WTC11 (cell line): ENCODE data around the gene RACGAP1. TPM values are rescaled to one million over a fixed set of nuclear protein-coding genes. Genes with fewer than 3 reads are reported as not detected.

Experiments used
- ATAC-seq: fragments of 200-7000 bp; cut with Tn5 transposase; 2 replicates; pipeline ENCODE4 v1.10.0; 2021; ENCODE audit warnings: mild to moderate bottlenecking, moderate library complexity
- CTCF ChIA-PET: fragments of 300-600 bp; sonication (Branson Sonifier 250); formaldehyde crosslinking; loops from one replicate; lab custom pipeline; 2021; ENCODE audit warnings: antibody characterized with exemption; lab: Charles Lee
- POLR2A ChIA-PET: fragments of 350-600 bp; sonication (Branson Sonifier 250); formaldehyde crosslinking; loops from one replicate; lab custom pipeline; 2021; ENCODE audit warnings: antibody characterized with exemption; lab: Charles Lee
- DNase-seq: peaks from one replicate; pipeline ENCODE4 v3.0.0; 2021; ENCODE audit warnings: low spot score
- H3K27ac Mint-ChIP-seq: 2 replicates; pipeline ENCODE4 v1.8.0; 2021; ENCODE audit warnings: mixed read lengths
- H3K27me3 Mint-ChIP-seq: 2 replicates; pipeline ENCODE4 v1.8.0; 2021; ENCODE audit warnings: low read depth, mild to moderate bottlenecking, moderate library complexity, mixed read lengths
- H3K36me3 Mint-ChIP-seq: 2 replicates; pipeline ENCODE4 v1.8.0; 2021; ENCODE audit warnings: mixed read lengths
- H3K4me1 Mint-ChIP-seq: 2 replicates; pipeline ENCODE4 v1.8.0; 2022; ENCODE audit warnings: mixed read lengths
- H3K4me3 Mint-ChIP-seq: 2 replicates; pipeline ENCODE4 v1.8.0; 2021; ENCODE audit warnings: mild to moderate bottlenecking, moderate library complexity, mixed read lengths
- H3K9me3 Mint-ChIP-seq: 2 replicates; pipeline ENCODE4 v1.8.0; 2021; ENCODE audit warnings: mixed read lengths
- EMX1 ChIP-seq: fragments of 250-450 bp; sonication (Bioruptor Pico); IDR thresholded peaks from 2 replicates; pipeline ENCODE4 v1.8.0; 2021; ENCODE audit warnings: mild to moderate bottlenecking
- ESRRA ChIP-seq: sonication (generic); formaldehyde crosslinking; IDR thresholded peaks from 2 replicates; pipeline ENCODE4 v1.8.1; 2022; ENCODE audit warnings: mild to moderate bottlenecking, missing genetic modification reagents, borderline replicate concordance
- FOXK1 ChIP-seq: sonication (generic); formaldehyde crosslinking; IDR thresholded peaks from 2 replicates; pipeline ENCODE4 v1.8.0; 2022; ENCODE audit warnings: mild to moderate bottlenecking, moderate library complexity, missing genetic modification reagents
- KAT7 ChIP-seq: sonication (generic); formaldehyde crosslinking; IDR thresholded peaks from 2 replicates; pipeline ENCODE4 v1.8.1; 2023; ENCODE audit warnings: missing genetic modification reagents, mild to moderate bottlenecking, borderline replicate concordance
- MXD4 ChIP-seq: fragments of 250-450 bp; sonication (Bioruptor Pico); IDR thresholded peaks from 2 replicates; pipeline ENCODE4 v1.8.0; 2021; ENCODE audit warnings: mild to moderate bottlenecking, moderate library complexity, borderline replicate concordance
- NFE2L1 ChIP-seq: sonication (generic); formaldehyde crosslinking; IDR thresholded peaks from 2 replicates; pipeline ENCODE4 v1.8.1; 2023; ENCODE audit warnings: missing genetic modification reagents
- NR3C1 ChIP-seq: sonication (generic); formaldehyde crosslinking; conservative IDR thresholded peaks from 2 replicates; pipeline ENCODE4 v1.8.1; 2023; ENCODE audit warnings: low read depth, mild to moderate bottlenecking, missing genetic modification reagents
- TCF7 ChIP-seq: sonication (generic); formaldehyde crosslinking; IDR thresholded peaks from 2 replicates; pipeline ENCODE4 v1.8.0; 2022; ENCODE audit warnings: mild to moderate bottlenecking, low read depth, missing genetic modification reagents, moderate library complexity
- ZNF219 ChIP-seq: sonication (generic); formaldehyde crosslinking; IDR thresholded peaks from 2 replicates; pipeline ENCODE4 v1.8.0; 2023; ENCODE audit warnings: missing genetic modification reagents, mild to moderate bottlenecking, borderline replicate concordance
- ZNF416 ChIP-seq: fragments of 250-450 bp; sonication (Bioruptor Pico); IDR thresholded peaks from 2 replicates; pipeline ENCODE4 v1.9.0; 2021; ENCODE audit warnings: mild to moderate bottlenecking, inconsistent platforms
- total RNA-seq: library from RNA; stranded (reverse); gene quantifications from 3 replicates; pipeline ENCODE4 v1.2.3, GENCODE V29; 2021
- TF ChIP-seq, protein P1 (sequence below): sonication (generic); formaldehyde crosslinking; IDR thresholded peaks from 2 replicates; pipeline ENCODE4 v1.8.0; 2023; ENCODE audit warnings: mild to moderate bottlenecking, missing genetic modification reagents
- TF ChIP-seq, protein P2 (sequence below): sonication (generic); formaldehyde crosslinking; IDR thresholded peaks from 2 replicates; pipeline ENCODE4 v1.8.0; 2023; ENCODE audit warnings: missing genetic modification reagents
- TF ChIP-seq, protein P3 (sequence below): sonication (generic); formaldehyde crosslinking; conservative IDR thresholded peaks from 2 replicates; pipeline ENCODE4 v1.8.1; 2023; ENCODE audit warnings: mild to moderate bottlenecking, low read depth, missing genetic modification reagents, moderate library complexity
- TF ChIP-seq, protein P4 (sequence below): sonication (generic); formaldehyde crosslinking; conservative IDR thresholded peaks from 2 replicates; pipeline ENCODE4 v1.8.1; 2022; ENCODE audit warnings: mild to moderate bottlenecking, missing genetic modification reagents
- TF ChIP-seq, protein P5 (sequence below): fragments of 250-450 bp; sonication (Bioruptor Pico); IDR thresholded peaks from 2 replicates; pipeline ENCODE4 v1.9.0; 2021; ENCODE audit warnings: mild to moderate bottlenecking
- TF ChIP-seq, protein P6 (sequence below): sonication (generic); formaldehyde crosslinking; IDR thresholded peaks from 2 replicates; pipeline ENCODE4 v1.8.1; 2022; ENCODE audit warnings: missing genetic modification reagents, borderline replicate concordance

RACGAP1 gene
- total RNA-seq, 1 experiment from 2014 or later, result 87.7 TPM

DNA sequence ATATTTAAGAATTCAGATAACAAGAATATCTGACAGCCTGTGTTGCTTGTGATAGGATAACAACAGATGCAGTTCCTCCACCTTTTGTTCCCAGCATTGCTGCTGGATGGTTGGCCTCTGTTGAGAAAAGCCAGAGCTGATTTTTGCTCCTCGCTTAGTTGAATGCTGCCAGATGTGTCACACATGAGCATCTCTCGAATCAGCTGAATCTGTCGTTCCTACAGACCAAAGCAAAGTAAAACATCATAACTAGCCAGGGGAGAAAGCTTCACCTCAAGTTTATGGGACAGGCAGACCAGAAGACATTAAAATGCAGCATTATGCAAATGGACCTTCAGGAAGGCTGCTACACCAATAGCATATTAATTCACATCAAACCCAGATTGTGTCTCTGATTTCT lies 20.1 kb downstream of the RACGAP1 start (continued):
- TF ChIP-seq TCF7 (CRISPR knock-in tag) (no peak), ZNF416 (no peak)
- TF ChIP-seq, protein P1, sequence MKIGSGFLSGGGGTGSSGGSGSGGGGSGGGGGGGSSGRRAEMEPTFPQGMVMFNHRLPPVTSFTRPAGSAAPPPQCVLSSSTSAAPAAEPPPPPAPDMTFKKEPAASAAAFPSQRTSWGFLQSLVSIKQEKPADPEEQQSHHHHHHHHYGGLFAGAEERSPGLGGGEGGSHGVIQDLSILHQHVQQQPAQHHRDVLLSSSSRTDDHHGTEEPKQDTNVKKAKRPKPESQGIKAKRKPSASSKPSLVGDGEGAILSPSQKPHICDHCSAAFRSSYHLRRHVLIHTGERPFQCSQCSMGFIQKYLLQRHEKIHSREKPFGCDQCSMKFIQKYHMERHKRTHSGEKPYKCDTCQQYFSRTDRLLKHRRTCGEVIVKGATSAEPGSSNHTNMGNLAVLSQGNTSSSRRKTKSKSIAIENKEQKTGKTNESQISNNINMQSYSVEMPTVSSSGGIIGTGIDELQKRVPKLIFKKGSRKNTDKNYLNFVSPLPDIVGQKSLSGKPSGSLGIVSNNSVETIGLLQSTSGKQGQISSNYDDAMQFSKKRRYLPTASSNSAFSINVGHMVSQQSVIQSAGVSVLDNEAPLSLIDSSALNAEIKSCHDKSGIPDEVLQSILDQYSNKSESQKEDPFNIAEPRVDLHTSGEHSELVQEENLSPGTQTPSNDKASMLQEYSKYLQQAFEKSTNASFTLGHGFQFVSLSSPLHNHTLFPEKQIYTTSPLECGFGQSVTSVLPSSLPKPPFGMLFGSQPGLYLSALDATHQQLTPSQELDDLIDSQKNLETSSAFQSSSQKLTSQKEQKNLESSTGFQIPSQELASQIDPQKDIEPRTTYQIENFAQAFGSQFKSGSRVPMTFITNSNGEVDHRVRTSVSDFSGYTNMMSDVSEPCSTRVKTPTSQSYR (CRISPR knock-in tag), result no peak

DNA sequence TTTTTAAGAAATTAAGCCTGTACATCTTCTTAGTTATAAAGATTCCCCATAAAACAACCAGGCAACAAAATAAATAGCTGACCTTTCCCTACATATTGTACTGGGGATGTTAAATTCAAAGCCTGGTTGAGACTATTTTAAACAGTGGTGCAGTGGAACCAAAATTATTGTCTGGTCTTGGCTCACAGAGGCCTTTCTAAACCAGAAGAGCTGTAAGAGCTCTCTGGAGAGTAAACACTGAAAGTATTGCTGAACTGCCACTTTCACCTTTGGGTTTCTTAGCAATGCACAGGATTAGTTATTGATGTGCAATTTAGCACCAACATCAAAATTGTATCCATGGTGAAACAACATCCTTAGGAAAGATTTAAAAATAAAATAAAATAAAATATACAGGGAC lies 20.6 kb downstream of the RACGAP1 start:
- ChIA-PET CTCF (interaction anchor here (0.7 to 1.8 kb wide), 2 partner anchors 37 to 51 kb away, joined by 3 to 6 read pairs; no protein-coding TSS in a partner anchor), POLR2A (no interaction called here)
- DNase-seq, result no peak
- TF ChIP-seq NR3C1 (CRISPR knock-in tag) (no peak), FOXK1 (CRISPR knock-in tag) (no peak), MXD4 (CRISPR knock-in tag) (no peak), EMX1 (CRISPR knock-in tag) (no peak)
- TF ChIP-seq, protein P2, sequence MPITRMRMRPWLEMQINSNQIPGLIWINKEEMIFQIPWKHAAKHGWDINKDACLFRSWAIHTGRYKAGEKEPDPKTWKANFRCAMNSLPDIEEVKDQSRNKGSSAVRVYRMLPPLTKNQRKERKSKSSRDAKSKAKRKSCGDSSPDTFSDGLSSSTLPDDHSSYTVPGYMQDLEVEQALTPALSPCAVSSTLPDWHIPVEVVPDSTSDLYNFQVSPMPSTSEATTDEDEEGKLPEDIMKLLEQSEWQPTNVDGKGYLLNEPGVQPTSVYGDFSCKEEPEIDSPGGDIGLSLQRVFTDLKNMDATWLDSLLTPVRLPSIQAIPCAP (CRISPR knock-in tag), result no peak
- Mint-ChIP-seq H3K4me1 (no peaks in the 10 kb centered on the region), H3K9me3 (no peaks in the 10 kb centered on the region), H3K36me3 (peaks cover 60% of the 10 kb centered on the region), H3K27me3 (no peaks in the 10 kb centered on the region), H3K4me3 (no peak overlapping the region), H3K27ac (no peak overlapping the region)
- no peak for ATAC-seq

DNA sequence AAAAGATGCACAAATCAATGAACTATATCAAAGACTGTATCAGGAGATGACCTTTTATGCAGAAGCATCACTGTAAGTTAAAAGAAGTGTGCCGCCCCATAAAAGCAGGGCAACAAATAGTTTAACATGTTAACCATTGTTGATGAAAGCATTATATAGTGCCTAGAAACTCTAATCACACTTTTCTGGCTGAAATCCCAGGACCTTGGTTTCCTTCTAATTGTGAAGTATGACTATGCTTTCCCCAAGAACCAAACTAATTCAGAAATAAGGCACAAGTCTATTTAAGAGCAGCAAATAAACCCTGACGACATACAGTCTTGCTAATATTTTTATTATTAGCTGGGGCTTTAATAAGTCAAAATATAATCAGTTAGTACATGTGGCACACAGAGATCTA lies 21.7 kb downstream of the RACGAP1 start:
- Mint-ChIP-seq H3K9me3 (no peaks in the 10 kb centered on the region), H3K36me3 (peaks cover 67% of the 10 kb centered on the region)
- POLR2A ChIA-PET, result no interaction called here
- no peak for TF ChIP-seq NFE2L1 (CRISPR knock-in tag)
- TF ChIP-seq, protein P3, sequence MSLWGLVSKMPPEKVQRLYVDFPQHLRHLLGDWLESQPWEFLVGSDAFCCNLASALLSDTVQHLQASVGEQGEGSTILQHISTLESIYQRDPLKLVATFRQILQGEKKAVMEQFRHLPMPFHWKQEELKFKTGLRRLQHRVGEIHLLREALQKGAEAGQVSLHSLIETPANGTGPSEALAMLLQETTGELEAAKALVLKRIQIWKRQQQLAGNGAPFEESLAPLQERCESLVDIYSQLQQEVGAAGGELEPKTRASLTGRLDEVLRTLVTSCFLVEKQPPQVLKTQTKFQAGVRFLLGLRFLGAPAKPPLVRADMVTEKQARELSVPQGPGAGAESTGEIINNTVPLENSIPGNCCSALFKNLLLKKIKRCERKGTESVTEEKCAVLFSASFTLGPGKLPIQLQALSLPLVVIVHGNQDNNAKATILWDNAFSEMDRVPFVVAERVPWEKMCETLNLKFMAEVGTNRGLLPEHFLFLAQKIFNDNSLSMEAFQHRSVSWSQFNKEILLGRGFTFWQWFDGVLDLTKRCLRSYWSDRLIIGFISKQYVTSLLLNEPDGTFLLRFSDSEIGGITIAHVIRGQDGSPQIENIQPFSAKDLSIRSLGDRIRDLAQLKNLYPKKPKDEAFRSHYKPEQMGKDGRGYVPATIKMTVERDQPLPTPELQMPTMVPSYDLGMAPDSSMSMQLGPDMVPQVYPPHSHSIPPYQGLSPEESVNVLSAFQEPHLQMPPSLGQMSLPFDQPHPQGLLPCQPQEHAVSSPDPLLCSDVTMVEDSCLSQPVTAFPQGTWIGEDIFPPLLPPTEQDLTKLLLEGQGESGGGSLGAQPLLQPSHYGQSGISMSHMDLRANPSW (CRISPR knock-in tag), result no peak
- TF ChIP-seq, protein P4, sequence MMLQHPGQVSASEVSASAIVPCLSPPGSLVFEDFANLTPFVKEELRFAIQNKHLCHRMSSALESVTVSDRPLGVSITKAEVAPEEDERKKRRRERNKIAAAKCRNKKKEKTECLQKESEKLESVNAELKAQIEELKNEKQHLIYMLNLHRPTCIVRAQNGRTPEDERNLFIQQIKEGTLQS (CRISPR knock-in tag), result no peak
- no peak for TF ChIP-seq KAT7 (CRISPR knock-in tag)
- TF ChIP-seq, protein P5, sequence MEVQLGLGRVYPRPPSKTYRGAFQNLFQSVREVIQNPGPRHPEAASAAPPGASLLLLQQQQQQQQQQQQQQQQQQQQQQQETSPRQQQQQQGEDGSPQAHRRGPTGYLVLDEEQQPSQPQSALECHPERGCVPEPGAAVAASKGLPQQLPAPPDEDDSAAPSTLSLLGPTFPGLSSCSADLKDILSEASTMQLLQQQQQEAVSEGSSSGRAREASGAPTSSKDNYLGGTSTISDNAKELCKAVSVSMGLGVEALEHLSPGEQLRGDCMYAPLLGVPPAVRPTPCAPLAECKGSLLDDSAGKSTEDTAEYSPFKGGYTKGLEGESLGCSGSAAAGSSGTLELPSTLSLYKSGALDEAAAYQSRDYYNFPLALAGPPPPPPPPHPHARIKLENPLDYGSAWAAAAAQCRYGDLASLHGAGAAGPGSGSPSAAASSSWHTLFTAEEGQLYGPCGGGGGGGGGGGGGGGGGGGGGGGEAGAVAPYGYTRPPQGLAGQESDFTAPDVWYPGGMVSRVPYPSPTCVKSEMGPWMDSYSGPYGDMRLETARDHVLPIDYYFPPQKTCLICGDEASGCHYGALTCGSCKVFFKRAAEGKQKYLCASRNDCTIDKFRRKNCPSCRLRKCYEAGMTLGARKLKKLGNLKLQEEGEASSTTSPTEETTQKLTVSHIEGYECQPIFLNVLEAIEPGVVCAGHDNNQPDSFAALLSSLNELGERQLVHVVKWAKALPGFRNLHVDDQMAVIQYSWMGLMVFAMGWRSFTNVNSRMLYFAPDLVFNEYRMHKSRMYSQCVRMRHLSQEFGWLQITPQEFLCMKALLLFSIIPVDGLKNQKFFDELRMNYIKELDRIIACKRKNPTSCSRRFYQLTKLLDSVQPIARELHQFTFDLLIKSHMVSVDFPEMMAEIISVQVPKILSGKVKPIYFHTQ (CRISPR knock-in tag), result no peak
- no peak for TF ChIP-seq ESRRA (CRISPR knock-in tag)
- TF ChIP-seq, protein P6, sequence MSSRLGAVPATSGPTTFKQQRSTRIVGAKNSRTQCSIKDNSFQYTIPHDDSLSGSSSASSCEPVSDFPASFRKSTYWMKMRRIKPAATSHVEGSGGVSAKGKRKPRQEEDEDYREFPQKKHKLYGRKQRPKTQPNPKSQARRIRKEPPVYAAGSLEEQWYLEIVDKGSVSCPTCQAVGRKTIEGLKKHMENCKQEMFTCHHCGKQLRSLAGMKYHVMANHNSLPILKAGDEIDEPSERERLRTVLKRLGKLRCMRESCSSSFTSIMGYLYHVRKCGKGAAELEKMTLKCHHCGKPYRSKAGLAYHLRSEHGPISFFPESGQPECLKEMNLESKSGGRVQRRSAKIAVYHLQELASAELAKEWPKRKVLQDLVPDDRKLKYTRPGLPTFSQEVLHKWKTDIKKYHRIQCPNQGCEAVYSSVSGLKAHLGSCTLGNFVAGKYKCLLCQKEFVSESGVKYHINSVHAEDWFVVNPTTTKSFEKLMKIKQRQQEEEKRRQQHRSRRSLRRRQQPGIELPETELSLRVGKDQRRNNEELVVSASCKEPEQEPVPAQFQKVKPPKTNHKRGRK (CRISPR knock-in tag), result no peak
- TF ChIP-seq ZNF219 (CRISPR knock-in tag), result no peak
- TF ChIP-seq, all 79 proteins: peak for 0
- CTCF ChIA-PET, result interaction anchor here (0.8 to 1.8 kb wide), 3 partner anchors 15 to 53 kb away, joined by 4 to 6 read pairs (median 4); no protein-coding TSS in a partner anchor
- H3K27ac Mint-ChIP-seq, result no peak overlapping the region
- no peaks in the 10 kb centered on the region for H3K27me3 Mint-ChIP-seq
- no peak overlapping the region for H3K4me3 Mint-ChIP-seq
- no peak for ATAC-seq
- H3K4me1 Mint-ChIP-seq, result no peaks in the 10 kb centered on the region
- no peak for DNase-seq
